NCI-H69 (cell line): Measurements from ENCODE around the gene PFKL.
"Not testable (repeated sequence)": the region's sequence is repeated elsewhere in the genome, so short reads cannot be mapped to it uniquely, and the experiment has no call there.

ENCODE experiments used
- DNase-seq: peaks from one replicate; lab custom pipeline; 2025; lab: John Stamatoyannopoulos, UW

The PFKL gene

DNA sequence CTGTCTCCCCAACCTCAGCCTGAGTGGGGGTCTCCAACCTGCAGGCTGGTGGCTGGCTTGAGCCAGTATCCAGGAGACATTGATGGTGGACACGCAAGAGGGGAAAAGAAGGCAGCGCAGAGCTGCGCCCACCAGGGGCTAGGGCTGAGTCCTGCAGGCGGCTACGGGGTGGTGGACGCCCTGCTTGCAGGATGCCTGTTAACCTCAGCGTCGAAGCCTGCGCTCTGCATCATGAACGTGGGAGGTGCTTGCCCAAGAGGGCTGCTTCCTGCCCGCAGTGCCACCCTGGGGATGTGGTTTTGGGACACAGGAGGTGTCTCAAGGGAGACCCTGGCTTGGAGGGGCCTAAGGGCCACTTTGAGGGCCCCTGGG lies 27.7 kb downstream of the PFKL start:
- DNase-seq = no peak

- DNase-seq = no peak
Observed at GRCh38 chr21:44328242-44328895, 28.5 kb downstream of the PFKL start.

DNA sequence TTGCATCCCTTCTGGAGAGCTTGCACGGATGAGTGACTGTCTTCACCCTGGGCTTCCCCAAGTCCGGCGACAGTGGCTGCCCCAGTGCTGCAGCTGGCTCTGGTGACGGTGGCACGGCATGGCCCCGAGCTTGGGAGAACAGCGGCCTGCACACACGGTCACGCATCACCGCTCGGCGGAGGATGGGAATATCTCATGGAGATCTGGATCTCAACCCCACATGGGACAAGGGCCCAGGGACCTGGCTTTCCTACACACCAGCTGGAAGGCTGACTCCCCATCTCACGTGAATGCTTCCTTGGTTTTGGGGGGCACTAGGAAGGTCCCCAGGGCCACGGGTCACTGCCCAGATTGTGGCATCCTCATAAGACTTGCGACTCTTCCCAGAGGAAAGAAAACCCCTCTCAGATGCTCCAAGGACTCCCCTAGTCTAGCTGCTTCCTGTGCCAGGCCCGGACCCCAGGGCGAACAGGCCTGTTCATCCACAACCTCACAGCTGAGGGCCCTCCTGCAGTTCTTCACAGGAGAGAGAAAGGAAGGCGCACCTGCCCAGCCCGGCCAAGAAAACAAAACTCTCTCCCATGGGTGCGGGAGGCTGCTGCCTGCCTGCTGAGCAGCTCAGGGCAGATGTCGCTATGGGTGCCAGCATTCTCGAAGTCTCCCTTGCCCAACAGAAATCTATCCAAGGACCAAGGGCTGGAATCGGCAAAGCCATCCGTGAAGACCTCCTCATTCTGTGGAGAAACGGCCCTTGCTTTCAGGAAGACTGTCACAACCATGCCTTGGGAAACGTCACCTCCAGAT lies 29.4 kb downstream of the PFKL start:
- peak; percentile 37 for DNase-seq

DNA sequence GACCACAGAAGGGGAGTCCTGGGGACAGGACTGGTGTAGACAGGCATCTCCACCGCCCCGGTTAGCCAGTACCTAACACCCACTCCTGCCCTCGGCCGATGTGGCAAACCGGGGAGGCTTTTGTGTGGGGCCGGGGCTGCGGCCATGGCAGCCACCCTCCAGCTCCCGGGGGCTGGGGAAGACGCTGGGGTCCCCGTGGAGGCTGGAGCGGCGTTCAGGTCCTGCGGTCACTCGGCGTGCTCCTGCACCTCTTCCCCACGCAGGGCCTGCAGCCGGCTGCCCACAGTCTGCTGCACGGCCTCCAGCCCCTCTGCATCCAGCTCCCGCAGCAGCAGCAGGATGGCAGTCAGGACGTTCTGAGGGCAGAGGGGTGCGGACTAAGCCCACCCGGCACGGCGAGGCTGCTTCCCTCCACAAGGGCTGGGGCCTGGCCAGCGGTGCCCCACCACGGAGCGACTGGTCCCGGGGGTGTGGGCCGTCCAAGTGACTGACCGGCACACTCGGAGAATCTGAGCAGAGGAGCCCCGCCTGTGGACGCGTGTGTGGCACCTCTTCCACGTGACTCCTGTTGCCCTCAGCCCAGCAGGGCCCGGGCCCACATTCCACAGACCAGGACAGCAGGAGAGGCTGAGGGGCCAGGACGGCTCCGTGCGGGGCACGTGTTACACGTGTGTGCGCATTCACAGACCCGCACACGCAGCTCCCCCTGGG lies 30.3 kb downstream of the PFKL start:
- DNase-seq = no peak

GRCh38 chr21:44330698-44331097 lies 30.8 kb downstream of the PFKL start:
- no peak for DNase-seq

DNA sequence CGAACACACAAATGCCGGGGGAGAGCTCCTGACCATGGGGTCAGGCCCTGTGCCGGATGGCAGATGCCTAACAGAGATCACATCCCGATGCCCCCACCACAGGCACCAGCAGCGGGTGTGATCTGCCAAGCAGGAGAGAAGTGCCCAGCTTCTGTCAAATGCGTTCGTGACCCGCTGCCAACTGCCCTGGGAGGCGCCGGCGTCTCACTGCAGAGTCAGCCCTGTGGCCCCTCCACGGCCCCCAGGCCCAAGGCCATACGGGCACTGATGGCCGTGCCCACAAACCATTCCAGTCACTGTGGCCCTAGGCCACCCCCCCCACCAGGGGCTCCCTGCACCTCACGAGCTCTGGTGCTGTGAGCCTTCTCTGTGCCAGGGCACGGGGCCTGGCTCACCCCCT lies 31.4 kb downstream of the PFKL start:
- no peak for DNase-seq

DNA sequence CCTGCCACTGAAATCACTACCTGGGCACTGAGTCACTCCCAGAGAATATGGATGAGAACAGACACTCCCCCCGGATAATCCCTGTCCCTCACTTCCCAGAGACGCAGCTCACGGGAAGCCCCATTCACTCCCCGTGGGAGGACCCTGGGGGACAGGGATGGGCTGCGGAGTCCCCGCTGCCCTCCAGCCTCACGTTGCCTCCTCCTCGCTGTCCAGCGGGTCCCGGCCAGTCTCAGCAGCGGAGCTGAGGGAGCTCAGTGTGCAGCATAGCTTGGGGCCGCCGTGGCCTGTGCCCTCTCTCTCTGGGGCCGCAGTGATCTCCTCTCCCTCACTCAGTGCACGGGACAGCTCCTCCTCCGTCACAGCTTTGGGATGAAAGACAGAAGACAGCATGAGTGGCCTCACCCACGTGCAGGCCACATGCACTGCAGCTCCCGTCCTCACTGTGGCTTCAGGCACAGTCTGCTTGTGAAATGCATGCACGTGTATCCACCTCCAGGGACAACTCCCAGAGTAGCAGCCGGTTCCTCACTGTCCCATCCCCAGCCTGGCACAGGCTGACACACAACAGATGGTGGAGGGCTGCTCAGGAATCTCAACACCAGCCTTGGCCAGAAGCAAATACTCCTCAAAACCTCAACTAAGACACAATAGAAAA lies 31.9 kb downstream of the PFKL start:
- DNase-seq = no peak

- peak; percentile 20 for DNase-seq
Observed at GRCh38 chr21:44332383-44332782, 32.5 kb downstream of the PFKL start.

- DNase-seq = no peak
Observed at GRCh38 chr21:44332965-44333364, 33.1 kb downstream of the PFKL start.

DNA sequence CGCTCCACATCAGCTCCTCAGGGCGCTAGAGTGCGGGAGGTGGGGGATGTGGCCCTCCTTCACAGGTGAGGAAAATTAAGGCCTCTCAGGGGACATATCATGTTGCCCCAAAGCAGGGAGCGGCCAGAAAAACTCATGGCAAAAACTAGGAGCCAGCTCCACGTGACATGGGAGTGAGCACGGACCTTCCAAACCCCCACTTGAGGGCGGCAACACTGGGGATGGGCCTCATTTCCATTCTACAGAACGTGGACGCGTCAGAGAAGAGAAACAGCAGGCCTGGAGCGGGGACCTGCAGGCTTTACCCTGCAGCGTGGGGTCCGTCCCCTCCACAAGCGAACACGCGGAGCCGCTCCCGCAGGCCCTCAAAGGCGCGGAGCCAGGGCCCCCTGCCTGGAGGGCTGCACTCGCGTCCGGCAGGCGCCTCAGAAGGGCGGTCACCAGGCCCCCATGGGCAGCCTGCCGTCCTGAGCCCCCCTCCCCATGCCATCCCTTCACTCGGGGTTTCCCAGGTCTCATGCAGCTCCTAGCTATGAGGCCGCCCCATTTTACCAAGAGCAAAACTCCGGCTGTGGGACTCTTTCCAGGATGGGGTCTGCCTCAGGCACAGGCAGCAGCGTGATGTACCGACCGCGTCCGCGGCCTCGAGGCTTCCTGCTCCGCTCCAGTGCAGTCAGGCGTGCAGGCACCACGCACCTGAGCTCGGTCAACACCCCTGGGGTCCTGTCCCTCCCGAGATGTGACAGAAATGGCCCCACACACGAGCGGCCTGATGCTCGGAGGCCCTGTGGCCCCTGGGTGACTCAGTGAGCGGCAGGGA lies 33.9 kb downstream of the PFKL start:
- DNase-seq = peak; percentile 65

DNA sequence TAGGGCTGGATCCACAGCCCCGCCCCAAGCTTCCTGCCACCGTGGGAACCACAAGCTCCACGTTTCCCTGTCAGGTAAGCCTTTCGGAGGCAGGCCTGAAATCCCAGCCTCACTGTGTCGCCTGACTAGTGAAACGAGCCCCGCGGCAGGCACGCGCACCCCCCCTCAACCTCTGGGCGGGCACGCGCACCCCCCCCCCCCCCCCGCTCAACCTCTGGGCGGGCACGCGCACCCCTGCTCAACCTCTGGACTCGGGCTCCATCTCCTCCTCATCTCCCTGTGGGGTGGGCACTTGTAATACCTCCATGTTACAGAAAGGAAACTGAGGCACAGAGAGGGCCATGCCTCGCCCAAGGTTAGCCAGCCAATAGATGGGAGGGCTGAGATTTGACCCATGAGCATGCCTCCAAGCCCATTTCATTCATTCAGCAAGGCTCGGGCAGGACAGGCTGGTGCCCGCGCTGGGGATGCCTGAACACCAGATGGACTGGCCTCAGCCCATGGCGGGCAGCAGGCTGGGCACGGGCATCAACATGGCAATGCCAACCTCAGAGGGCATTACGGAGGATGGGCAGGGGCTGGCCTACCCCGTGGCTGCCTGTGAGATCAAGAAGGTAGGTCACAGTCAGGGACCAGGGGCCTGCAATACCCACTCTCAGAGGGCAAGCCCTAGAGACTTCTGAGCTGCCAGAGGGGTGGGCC lies 34.6 kb downstream of the PFKL start:
- peak; percentile 65 for DNase-seq

DNA sequence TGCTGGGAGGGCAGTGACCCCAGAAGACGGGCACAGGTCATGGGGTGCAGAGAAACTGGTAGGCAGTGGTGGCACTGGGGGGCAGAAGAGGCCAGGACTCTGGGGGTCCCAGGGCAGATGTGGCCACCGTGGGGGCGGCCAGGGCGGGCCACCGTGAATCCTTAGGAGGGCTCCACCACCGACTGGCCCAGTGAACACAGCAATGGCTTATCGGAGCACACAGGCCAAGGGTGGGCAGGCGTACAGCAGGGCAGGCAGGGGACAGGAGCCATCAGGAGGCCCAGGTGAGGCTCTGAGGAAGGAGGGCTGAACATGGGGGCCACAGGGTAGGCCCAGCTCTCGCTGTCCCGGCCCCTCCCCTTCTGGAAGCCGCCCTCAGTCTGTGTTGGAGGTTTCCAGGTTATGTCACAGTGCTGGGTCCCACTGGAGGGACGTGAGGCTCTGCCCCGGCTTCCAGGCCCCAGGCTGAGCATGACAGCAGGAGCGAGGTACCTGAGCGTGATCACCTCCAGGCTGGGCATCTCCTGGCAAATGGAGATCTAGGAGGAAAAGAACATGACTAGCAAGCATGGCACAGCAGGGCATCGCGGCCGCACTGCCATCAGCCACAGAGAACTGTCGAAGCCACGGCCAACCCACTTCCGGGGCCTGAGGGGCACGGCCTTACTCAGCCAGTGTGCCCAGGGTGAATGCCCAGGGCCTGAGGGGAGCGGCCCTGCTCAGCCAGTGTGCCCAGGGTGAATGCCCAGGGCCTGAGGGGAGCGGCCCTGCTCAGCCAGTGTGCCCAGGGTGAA lies 35.6 kb downstream of the PFKL start:
- DNase-seq = no peak

DNA sequence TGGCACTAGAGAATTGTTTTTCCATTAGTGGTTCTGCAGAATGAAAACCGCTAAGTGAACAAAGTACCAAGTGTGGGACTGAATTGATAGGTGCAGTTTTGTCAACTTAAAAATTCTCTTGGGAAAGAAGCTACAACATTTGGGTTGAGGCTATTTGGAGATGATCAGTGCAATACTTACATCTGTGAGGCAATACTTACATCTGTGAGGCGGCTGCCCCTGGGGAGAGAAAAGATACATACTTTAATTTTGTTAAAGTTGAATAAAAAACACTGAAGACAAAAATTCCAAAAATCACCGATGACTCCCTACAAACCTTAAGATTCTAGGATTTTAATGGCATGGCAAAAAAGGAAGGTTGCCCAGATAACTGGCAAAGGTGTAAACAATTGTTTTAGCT lies 37.6 kb downstream of the PFKL start:
- no peak for DNase-seq

- DNase-seq = peak; percentile 90
Observed at GRCh38 chr21:44337941-44338895, 38.4 kb downstream of the PFKL start.

GRCh38 chr21:44338971-44339910 lies 39.4 kb downstream of the PFKL start, which contains the start of gene CFAP410:
TSS of gene CFAP410 (minus strand) at chr21:44339390. CDS start at chr21:44339194, 196 bp downstream.
- DNase-seq = peak; percentile 99

DNA sequence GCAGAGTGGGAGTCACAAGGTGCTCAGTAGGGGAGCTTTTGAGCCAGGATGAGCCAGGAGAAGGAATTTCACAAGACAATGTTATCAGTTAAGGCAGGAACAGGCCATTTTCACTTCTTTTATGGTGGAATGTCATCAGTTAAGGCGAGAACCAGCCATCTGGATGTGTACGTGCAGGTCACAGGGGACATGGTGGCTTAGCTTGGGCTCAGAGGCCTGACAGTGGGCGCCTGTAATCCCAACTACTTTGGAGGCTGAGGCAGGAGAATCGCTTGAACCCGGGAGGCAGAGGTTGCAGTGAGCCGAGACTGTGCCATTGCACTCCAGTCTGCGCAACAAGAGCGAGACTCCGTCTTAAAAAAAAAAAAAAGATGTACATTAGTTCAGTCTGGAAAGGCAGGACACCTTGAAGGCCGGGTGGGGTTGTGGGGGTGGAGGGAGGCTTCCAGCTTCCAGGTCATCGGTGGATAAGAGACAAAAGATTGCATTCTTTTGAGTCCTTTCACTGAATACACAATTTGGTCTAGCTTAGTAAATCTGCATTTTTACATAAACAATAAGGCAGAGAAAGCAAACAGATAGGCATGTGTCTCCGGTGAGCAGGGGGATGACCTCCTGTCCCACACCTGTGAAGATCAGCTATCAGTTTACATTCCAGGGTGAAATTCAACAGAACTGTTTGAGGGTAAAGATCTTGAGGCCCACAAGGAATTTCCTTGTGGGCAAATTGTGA lies 42.0 kb downstream of the PFKL start:
- DNase-seq = not testable (repeated sequence)

- not testable (repeated sequence) for DNase-seq
Observed at GRCh38 chr21:44342981-44343380, 43.1 kb downstream of the PFKL start.
